Naive B cell (primary cell): ENCODE results near the gene CSPG4. TPM values are rescaled to one million over a fixed set of nuclear protein-coding genes. Genes with fewer than 3 reads are reported as not detected.
"Not testable (repeated sequence)": the region's sequence is repeated elsewhere in the genome, so short reads cannot be mapped to it uniquely, and the experiment has no call there.

Source experiments
- ATAC-seq, 2 donors: fragments of 150-1000 bp; cut with Tn5 transposase; 2 replicates each; pipeline ENCODE4 v1.10.0; 2021; ENCODE audit warnings: low read depth in 2 of 2, mild to moderate bottlenecking in 2 of 2, moderate library complexity in 2 of 2
- DNase-seq: peaks from one replicate; pipeline ENCODE4 v3.0.0; 2022
- H3K27ac Mint-ChIP-seq, 6 donors: one replicate each; pipeline ENCODE4 v1.8.0; 2020 to 2022; ENCODE audit warnings: mild to moderate bottlenecking in 6 of 6, mixed read lengths in 6 of 6, moderate library complexity in 5 of 6, inconsistent platforms in 2 of 6
- H3K27me3 Mint-ChIP-seq, 3 donors: one replicate each; pipeline ENCODE4 v1.8.0; 2021 to 2022; ENCODE audit warnings: mixed read lengths in 3 of 3, mild to moderate bottlenecking in 1 of 3
- H3K36me3 Mint-ChIP-seq, 2 donors: one replicate each; pipeline ENCODE4 v1.8.0; 2020 to 2022; ENCODE audit warnings: mixed read lengths in 2 of 2, inconsistent platforms in 1 of 2, mild to moderate bottlenecking in 1 of 2
- H3K4me1 Mint-ChIP-seq, 3 donors: one replicate each; pipeline ENCODE4 v1.8.0; 2020 to 2022; ENCODE audit warnings: mixed read lengths in 3 of 3, inconsistent platforms in 1 of 3, mild to moderate bottlenecking in 1 of 3, moderate library complexity in 1 of 3
- H3K4me3 Mint-ChIP-seq, 8 donors: one replicate each; pipeline ENCODE4 v1.8.0; 2020 to 2022; ENCODE audit warnings: mild to moderate bottlenecking in 8 of 8, mixed read lengths in 8 of 8, moderate library complexity in 8 of 8, inconsistent platforms in 2 of 8
- H3K9me3 Mint-ChIP-seq, 7 donors: one replicate each; pipeline ENCODE4 v1.8.0; 2020 to 2022; ENCODE audit warnings: mixed read lengths in 7 of 7, mild to moderate bottlenecking in 5 of 7, inconsistent platforms in 2 of 7, moderate library complexity in 1 of 7
- polyA plus RNA-seq, 6 donors: library from polyadenylated mRNA; unstranded; fragments of 300-500 nt; fragmentation: Illumina TruSeq; gene quantifications; one replicate each; pipeline ENCODE4 v1.2.3, GENCODE V29; 2021; ENCODE audit warnings: low read depth in 6 of 6

CSPG4 gene
- polyA plus RNA-seq, 6 donors from 2014 or later, result 0.03 to 0.07 TPM; not detected in 4

- H3K9me3 Mint-ChIP-seq, result no peaks in the 10 kb centered on the region
- H3K36me3 Mint-ChIP-seq, result no peaks in the 10 kb centered on the region
- DNase-seq (no peak), ATAC-seq (no peak)
- no peak overlapping the region for H3K4me3 Mint-ChIP-seq
- no peaks in the 10 kb centered on the region for H3K27me3 Mint-ChIP-seq
- no peak overlapping the region for H3K27ac Mint-ChIP-seq
- peaks cover 0 to 2% (median 0%) of the 10 kb centered on the region in 3 donors for H3K4me1 Mint-ChIP-seq
Observed at GRCh38 chr15:75680007-75680789, 32.5 kb downstream of the CSPG4 start.

GRCh38 chr15:75678324-75678690 is 34.3 kb downstream of the CSPG4 start:
- not testable (repeated sequence) for H3K36me3 Mint-ChIP-seq, ATAC-seq, H3K4me3 Mint-ChIP-seq, H3K4me1 Mint-ChIP-seq, H3K27me3 Mint-ChIP-seq, DNase-seq, H3K9me3 Mint-ChIP-seq, H3K27ac Mint-ChIP-seq

GRCh38 chr15:75677465-75678323 is 35.0 kb downstream of the CSPG4 start:
- Mint-ChIP-seq H3K27ac (no peak overlapping the region), H3K4me1 (no peaks in the 10 kb centered on the region), H3K4me3 (no peak overlapping the region), H3K27me3 (no peaks in the 10 kb centered on the region), H3K36me3 (no peaks in the 10 kb centered on the region), H3K9me3 (no peaks in the 10 kb centered on the region)
- DNase-seq, result no peak
- ATAC-seq, result peak; percentile 34 to 41

GRCh38 chr15:75676688-75677464 is 35.8 kb downstream of the CSPG4 start:
- H3K4me3 Mint-ChIP-seq, result no peak overlapping the region
- no peaks in the 10 kb centered on the region for H3K27me3 Mint-ChIP-seq
- no peaks in the 10 kb centered on the region for H3K9me3 Mint-ChIP-seq
- H3K27ac Mint-ChIP-seq, result no peak overlapping the region
- DNase-seq (no peak), ATAC-seq (no peak)
- H3K36me3 Mint-ChIP-seq, result no peaks in the 10 kb centered on the region
- H3K4me1 Mint-ChIP-seq, result no peaks in the 10 kb centered on the region

GRCh38 chr15:75675579-75676404 is 36.9 kb downstream of the CSPG4 start:
- Mint-ChIP-seq H3K4me3 (no peak overlapping the region), H3K36me3 (no peaks in the 10 kb centered on the region), H3K4me1 (no peaks in the 10 kb centered on the region), H3K27ac (no peak overlapping the region), H3K27me3 (no peaks in the 10 kb centered on the region), H3K9me3 (no peaks in the 10 kb centered on the region)
- ATAC-seq (no peak), DNase-seq (no peak)

- H3K27me3 Mint-ChIP-seq, result peaks cover 0 to 8% (median 0%) of the 10 kb centered on the region in 3 donors
- H3K27ac Mint-ChIP-seq, result no peak overlapping the region
- no peak for DNase-seq
- H3K4me1 Mint-ChIP-seq, result no peaks in the 10 kb centered on the region
- no peak for ATAC-seq
- H3K36me3 Mint-ChIP-seq, result no peaks in the 10 kb centered on the region
- no peak overlapping the region for H3K4me3 Mint-ChIP-seq
- no peaks in the 10 kb centered on the region for H3K9me3 Mint-ChIP-seq
Observed at GRCh38 chr15:75674366-75674765, 38.3 kb downstream of the CSPG4 start.

GRCh38 chr15:75673426-75674235 is 39.0 kb downstream of the CSPG4 start:
- H3K9me3 Mint-ChIP-seq, result no peaks in the 10 kb centered on the region

GRCh38 chr15:75672646-75673425 is 39.8 kb downstream of the CSPG4 start:
- no peaks in the 10 kb centered on the region for H3K36me3 Mint-ChIP-seq
- ATAC-seq, result no peak
- H3K9me3 Mint-ChIP-seq, result no peaks in the 10 kb centered on the region
- no peaks in the 10 kb centered on the region for H3K4me1 Mint-ChIP-seq
- DNase-seq, result no peak
- H3K4me3 Mint-ChIP-seq, result no peak overlapping the region
- peak overlapping the region in 2 of 6 donors; percentile 7 to 59 for H3K27ac Mint-ChIP-seq
- H3K27me3 Mint-ChIP-seq, result peaks cover 0 to 8% (median 0%) of the 10 kb centered on the region in 3 donors

More at GRCh38 chr15:75673426-75674235, 39.0 kb downstream of the CSPG4 start:
- Mint-ChIP-seq H3K36me3 (no peaks in the 10 kb centered on the region), H3K27me3 (peaks cover 0 to 8% (median 0%) of the 10 kb centered on the region in 3 donors), H3K4me3 (no peak overlapping the region), H3K27ac (peak overlapping the region in 1 of 6 donors; percentile 59), H3K4me1 (no peaks in the 10 kb centered on the region)
- ATAC-seq (no peak), DNase-seq (no peak)

GRCh38 chr15:75671730-75672602 is 40.7 kb downstream of the CSPG4 start:
- Mint-ChIP-seq H3K27ac (no peak overlapping the region), H3K9me3 (no peaks in the 10 kb centered on the region), H3K4me1 (no peaks in the 10 kb centered on the region), H3K4me3 (no peak overlapping the region), H3K36me3 (no peaks in the 10 kb centered on the region), H3K27me3 (peaks cover 0 to 16% (median 0%) of the 10 kb centered on the region in 3 donors)
- DNase-seq (no peak), ATAC-seq (no peak)

- Mint-ChIP-seq H3K9me3 (no peaks in the 10 kb centered on the region), H3K4me1 (no peaks in the 10 kb centered on the region), H3K27me3 (peaks cover 0 to 30% (median 8%) of the 10 kb centered on the region in 3 donors), H3K27ac (peak overlapping the region in 1 of 6 donors; percentile 69), H3K4me3 (no peak overlapping the region), H3K36me3 (no peaks in the 10 kb centered on the region)
- ATAC-seq, result no peak
- no peak for DNase-seq
Observed at GRCh38 chr15:75669879-75670212, 42.8 kb downstream of the CSPG4 start.
